ENCODE measurements around the gene CCDC174.

Gene CCDC174

DNA sequence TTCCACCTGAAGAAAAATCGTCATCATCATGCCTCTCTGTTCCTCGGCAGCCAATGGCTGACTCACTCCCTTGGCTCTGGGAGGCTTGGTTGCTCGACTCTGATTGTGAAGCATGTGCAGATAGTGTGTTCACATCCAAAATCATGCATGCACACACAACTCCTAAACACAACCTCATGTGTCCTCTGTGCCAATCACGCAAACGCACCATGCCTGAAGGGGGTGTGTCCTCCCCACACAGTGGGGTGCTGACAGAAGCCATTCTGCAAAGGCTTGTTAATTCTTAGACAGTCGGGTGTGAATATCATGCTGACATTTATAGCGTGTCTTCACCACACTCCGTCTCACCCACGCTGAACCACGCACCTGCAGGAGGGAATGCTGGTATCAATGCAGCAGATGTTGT is 11.4 kb upstream of the CCDC174 start:
- H3K27me3 ChIP-seq (ENCODE audit: insufficient read depth, low read length) = peaks cover 28% of the 10 kb centered on the region
- no peaks in the 10 kb centered on the region for H3K36me3 ChIP-seq (ENCODE audit: insufficient read depth, low read length)
- H3F3A ChIP-seq (ENCODE audit: insufficient read depth, low read length) = no peaks in the 10 kb centered on the region
- no peak overlapping the region for H3K27ac ChIP-seq (ENCODE audit: low read depth, low read length, poor library complexity, severe bottlenecking)
- no peaks in the 10 kb centered on the region for H3K9me3 ChIP-seq (ENCODE audit: low read length)
- no peaks in the 10 kb centered on the region for H3K4me1 ChIP-seq (ENCODE audit: insufficient read depth, low read length, severe bottlenecking)
- H3K9me2 ChIP-seq (ENCODE audit: low read depth, low read length) = no peaks in the 10 kb centered on the region
- no peaks in the 10 kb centered on the region for H4K20me1 ChIP-seq (ENCODE audit: insufficient read depth, low read length)
- no peak overlapping the region for H3K9ac ChIP-seq (ENCODE audit: low read length)
- TF ChIP-seq CTCF (IDR thresholded peaks at IDR 0.05; ENCODE audit: low read length) (no peak), EZH2 (IDR thresholded peaks at IDR 0.05; ENCODE audit: borderline replicate concordance, low read length) (no peak)
- no peaks in the 10 kb centered on the region for H3K79me2 ChIP-seq (ENCODE audit: insufficient read depth, low read length)
- H2AFZ ChIP-seq (ENCODE audit: low read length) = no peak overlapping the region
- no peak overlapping the region for H3K4me3 ChIP-seq (ENCODE audit: low read depth, low read length, poor library complexity, severe bottlenecking)
- H3K4me2 ChIP-seq (ENCODE audit: low read length) = no peak overlapping the region

GRCh38 chr3:14640734-14641133 is 10.8 kb upstream of the CCDC174 start:
- H3K4me3 ChIP-seq (ENCODE audit: low read depth, low read length, poor library complexity, severe bottlenecking) = no peak overlapping the region
- no peak for TF ChIP-seq CTCF (IDR thresholded peaks at IDR 0.05; ENCODE audit: low read length)
- TF ChIP-seq EZH2 (IDR thresholded peaks at IDR 0.05; ENCODE audit: borderline replicate concordance, low read length) = no peak
- no peaks in the 10 kb centered on the region for H3K36me3 ChIP-seq (ENCODE audit: insufficient read depth, low read length)
- no peak overlapping the region for H3K4me2 ChIP-seq (ENCODE audit: low read length)
- no peak overlapping the region for H2AFZ ChIP-seq (ENCODE audit: low read length)
- no peaks in the 10 kb centered on the region for H3K9me2 ChIP-seq (ENCODE audit: low read depth, low read length)
- peaks cover 23% of the 10 kb centered on the region for H3K27me3 ChIP-seq (ENCODE audit: insufficient read depth, low read length)
- H4K20me1 ChIP-seq (ENCODE audit: insufficient read depth, low read length) = no peaks in the 10 kb centered on the region
- no peak overlapping the region for H3K27ac ChIP-seq (ENCODE audit: low read depth, low read length, poor library complexity, severe bottlenecking)
- no peak overlapping the region for H3K9ac ChIP-seq (ENCODE audit: low read length)
- H3K9me3 ChIP-seq (ENCODE audit: low read length) = no peaks in the 10 kb centered on the region
- no peaks in the 10 kb centered on the region for H3K4me1 ChIP-seq (ENCODE audit: insufficient read depth, low read length, severe bottlenecking)
- no peaks in the 10 kb centered on the region for H3K79me2 ChIP-seq (ENCODE audit: insufficient read depth, low read length)
- no peaks in the 10 kb centered on the region for H3F3A ChIP-seq (ENCODE audit: insufficient read depth, low read length)

- H3K36me3 ChIP-seq (ENCODE audit: insufficient read depth, low read length) = no peaks in the 10 kb centered on the region
- H3K4me2 ChIP-seq (ENCODE audit: low read length) = no peak overlapping the region
- no peak overlapping the region for H2AFZ ChIP-seq (ENCODE audit: low read length)
- TF ChIP-seq CTCF (IDR thresholded peaks at IDR 0.05; ENCODE audit: low read length) (no peak), EZH2 (IDR thresholded peaks at IDR 0.05; ENCODE audit: borderline replicate concordance, low read length) (no peak)
- no peaks in the 10 kb centered on the region for H3K79me2 ChIP-seq (ENCODE audit: insufficient read depth, low read length)
- H3K9me2 ChIP-seq (ENCODE audit: low read depth, low read length) = no peaks in the 10 kb centered on the region
- H3K27me3 ChIP-seq (ENCODE audit: insufficient read depth, low read length) = peaks cover 20% of the 10 kb centered on the region
- no peaks in the 10 kb centered on the region for H3K9me3 ChIP-seq (ENCODE audit: low read length)
- no peaks in the 10 kb centered on the region for H3F3A ChIP-seq (ENCODE audit: insufficient read depth, low read length)
- no peaks in the 10 kb centered on the region for H4K20me1 ChIP-seq (ENCODE audit: insufficient read depth, low read length)
- H3K9ac ChIP-seq (ENCODE audit: low read length) = no peak overlapping the region
- H3K27ac ChIP-seq (ENCODE audit: low read depth, low read length, poor library complexity, severe bottlenecking) = no peak overlapping the region
- no peaks in the 10 kb centered on the region for H3K4me1 ChIP-seq (ENCODE audit: insufficient read depth, low read length, severe bottlenecking)
- H3K4me3 ChIP-seq (ENCODE audit: low read depth, low read length, poor library complexity, severe bottlenecking) = no peak overlapping the region
Measured at GRCh38 chr3:14641346-14641745, 10.2 kb upstream of the CCDC174 start.
